Measurements from ENCODE around the gene TOB1. TPM values are rescaled to one million over a fixed set of nuclear protein-coding genes. Genes with fewer than 3 reads are reported as not detected.

Gene TOB1
- total RNA-seq, 4 donors from 2014 or later = 130 to 156 (median 142) TPM

- no peak for DNase-seq (ENCODE audit: low spot score in 2 of 2)
- intact Hi-C loops (cut with DNase I; ENCODE audit: low total_unique reads) = no loop called here
- H3K4me3 ChIP-seq (ENCODE audit: low read depth, poor library complexity, severe bottlenecking) = no peak overlapping the region
- 51 to 65% methylated on average over 3 of the region's 3 CpGs for WGBS, 2 donors
- TF ChIP-seq CTCF (IDR thresholded peaks at IDR 0.05) = no peak
- TF ChIP-seq POLR2A (IDR thresholded peaks at IDR 0.05) = no peak
Observed at GRCh38 chr17:50815400-50815799, 50.8 kb downstream of the TOB1 start.

GRCh38 chr17:50813583-50813982 is 52.6 kb downstream of the TOB1 start:
- intact Hi-C loops (cut with DNase I; ENCODE audit: low total_unique reads) = no loop called here
- DNase-seq (ENCODE audit: low spot score in 2 of 2) = no peak
- no peak overlapping the region for H3K4me3 ChIP-seq (ENCODE audit: low read depth, poor library complexity, severe bottlenecking)
- TF ChIP-seq CTCF (IDR thresholded peaks at IDR 0.05) (no peak), POLR2A (IDR thresholded peaks at IDR 0.05) (no peak)

Other genes starting within 250 kb of the TOB1 start
- 10 to 100 TPM; 25.8 to 47.5 (median 35.2) TPM for gene ABCC3, start 231.5 kb downstream of the TOB1 start, total RNA-seq
- gene ANKRD40, start 158.4 kb downstream of the TOB1 start, total RNA-seq = 10 to 100 TPM; 22.4 to 31.1 (median 22.7) TPM
- gene LUC7L3, start 146.8 kb downstream of the TOB1 start, total RNA-seq = 10 to 100 TPM; 31.6 to 70.2 (median 51.6) TPM
- not detected for gene ANKRD40CL, start 98.8 kb downstream of the TOB1 start, total RNA-seq
- gene WFIKKN2, start 30.8 kb downstream of the TOB1 start, total RNA-seq = under 1 TPM in 3 of 4 donors, not detected in 1; 0.26 to 0.61 (median 0.59) TPM